Activated CD4-positive, alpha-beta T cell treated with anti-CD3 and anti-CD28 coated beads, Interleukin-10, Interleukin-2, amounts not matched to agents 100 ng/mL and 50 ng/mL, durations not matched to agents 16 hours and 8 hours (primary cell): ENCODE results near the gene FNDC3B.

Experiments
- DNase-seq: peaks from one replicate; pipeline ENCODE4 v3.0.0-alpha.2; 2020

FNDC3B gene

DNA sequence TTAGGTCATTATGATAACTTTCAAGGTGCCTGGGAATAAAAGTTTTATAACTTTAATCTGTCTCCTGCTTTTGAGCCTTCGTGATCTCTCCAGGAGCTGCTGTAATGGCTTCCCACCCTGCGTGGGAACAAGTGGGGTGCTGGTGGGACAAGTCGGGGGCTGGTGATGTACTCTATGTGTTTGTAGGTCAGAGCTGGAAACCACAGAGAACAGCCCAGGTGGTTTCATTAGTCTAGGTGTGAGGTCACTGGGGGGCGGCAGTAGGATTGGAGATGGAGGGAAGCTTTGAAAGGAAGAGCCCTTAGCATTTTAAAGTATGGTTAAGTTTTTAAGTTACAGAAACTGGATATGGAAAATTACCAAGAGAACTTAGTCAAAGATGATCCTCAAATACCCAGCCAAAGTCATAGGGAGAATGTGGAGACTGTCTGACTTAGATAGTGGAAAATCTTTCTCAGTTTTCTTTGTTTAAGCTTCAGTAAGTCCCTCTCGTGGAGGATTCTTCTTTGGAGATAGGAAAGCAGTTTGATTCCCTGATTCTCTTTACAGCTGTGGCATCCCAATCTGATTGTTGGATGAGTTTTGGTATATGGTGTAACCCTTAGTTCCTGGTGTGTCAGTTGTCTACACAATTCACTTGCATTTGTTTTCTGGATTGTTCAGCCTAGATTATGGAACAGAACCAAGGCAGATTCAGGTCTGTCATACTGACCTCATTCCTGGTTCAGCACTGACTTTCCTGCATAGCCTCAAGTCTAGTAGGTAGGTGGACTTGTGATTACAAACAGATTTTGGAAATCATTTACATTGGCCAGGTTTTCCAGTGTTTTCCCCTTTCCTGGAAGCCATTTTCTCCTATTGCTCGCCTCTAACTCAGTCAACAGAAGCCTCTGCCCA, 115.6 kb downstream of the FNDC3B start:
- DNase-seq: no peak

DNA sequence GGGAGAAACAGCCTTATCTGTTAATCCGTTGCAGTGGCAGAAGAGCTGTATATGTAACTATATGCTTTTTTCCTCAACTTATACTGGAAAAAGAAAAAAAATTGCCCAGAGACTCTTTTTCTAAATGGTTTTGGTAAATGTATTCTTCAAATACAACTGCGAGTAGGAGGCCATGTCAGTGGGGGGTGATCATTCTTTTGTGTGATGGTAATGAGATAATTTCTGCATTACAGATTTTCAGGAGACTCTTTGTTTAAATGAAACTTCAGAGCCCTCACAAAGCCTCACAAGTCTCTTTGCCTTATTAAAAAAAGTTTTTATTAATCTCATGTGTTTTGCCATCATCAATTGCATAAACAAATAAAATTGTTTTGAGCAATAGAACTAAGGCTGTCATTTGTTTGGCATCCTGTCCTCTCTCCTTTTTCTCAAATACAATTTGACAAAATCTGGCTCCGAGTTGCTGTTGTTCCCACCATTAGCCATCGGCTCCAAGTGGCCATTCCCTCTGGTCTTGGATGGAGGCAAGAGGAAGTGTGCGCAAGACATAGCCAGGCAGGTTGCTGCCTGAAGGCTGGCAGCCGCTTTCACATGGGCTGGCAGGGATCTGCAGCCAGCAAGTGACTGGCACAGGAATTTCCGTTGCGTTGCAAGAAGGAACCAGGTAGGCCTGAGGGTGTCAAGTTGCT, 116.7 kb downstream of the FNDC3B start:
- no peak for DNase-seq

DNA sequence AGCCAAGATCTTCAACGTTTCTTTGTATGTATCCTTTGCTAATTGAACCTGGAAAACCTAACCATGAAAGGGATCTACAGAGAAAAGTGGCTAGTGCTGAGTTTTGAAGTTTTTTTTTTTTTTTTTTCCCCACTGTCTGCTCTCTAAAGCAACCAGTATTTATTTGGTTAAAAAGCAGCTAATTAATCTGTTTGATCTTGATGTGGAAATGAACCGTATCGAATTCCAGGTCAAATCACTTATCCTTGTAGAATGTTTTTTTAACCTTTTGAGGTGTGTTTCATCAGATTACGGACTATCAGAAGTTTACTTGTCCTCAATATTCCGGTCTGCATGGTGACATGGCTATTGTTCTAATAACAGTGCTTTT, 117.2 kb downstream of the FNDC3B start:
- DNase-seq: no peak

DNA sequence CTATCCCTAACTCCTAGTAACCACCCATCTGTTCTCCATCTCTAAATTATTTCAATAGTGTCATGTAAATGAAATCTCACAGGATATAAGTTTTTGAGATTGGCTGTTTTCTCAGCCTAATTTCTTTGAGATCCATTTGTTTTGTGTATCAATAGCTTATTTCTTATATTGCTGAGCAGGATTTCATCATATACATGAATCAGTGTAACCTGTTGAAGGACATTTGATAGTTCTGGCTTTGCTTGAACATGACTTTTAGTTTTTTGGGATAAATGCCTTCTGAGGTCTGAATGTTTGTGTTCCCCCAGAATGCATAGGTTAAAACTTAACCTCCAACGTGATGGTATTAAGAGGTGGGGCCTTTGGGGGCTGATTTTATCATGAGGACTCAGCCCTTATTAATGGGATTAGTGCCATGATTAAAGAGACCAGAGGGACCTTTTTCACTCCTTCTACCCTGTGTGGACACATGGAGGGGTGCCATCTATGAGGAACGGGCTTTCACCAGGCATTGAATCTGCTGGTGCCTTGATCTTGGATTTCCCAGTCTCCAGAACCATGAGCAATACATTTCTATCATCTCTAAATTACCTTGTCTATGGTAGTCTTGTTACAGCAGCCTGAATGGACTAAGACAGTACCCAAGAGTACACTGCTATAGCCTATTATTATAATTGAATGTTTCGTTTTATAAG, 118.3 kb downstream of the FNDC3B start:
- DNase-seq: no peak

DNA sequence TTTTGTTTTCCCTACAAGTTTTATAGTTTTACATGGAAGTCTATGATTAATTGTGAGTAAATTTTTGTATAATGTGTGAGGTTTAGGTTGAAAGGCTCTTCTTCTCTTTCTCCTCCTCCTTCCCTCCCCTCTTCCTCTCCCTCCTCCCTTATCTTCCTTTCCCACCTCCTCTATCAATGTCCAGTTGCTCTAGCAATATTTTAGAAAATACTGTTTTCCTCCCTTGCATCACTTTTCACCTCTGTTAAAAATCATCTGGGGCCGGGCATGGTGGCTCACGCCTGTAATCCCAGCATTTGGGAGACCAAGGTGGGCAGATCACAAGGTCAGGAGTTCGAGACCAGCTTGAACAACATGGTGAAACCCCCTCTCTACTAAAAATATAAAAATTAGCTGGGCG, 119.4 kb downstream of the FNDC3B start:
- no peak for DNase-seq

DNA sequence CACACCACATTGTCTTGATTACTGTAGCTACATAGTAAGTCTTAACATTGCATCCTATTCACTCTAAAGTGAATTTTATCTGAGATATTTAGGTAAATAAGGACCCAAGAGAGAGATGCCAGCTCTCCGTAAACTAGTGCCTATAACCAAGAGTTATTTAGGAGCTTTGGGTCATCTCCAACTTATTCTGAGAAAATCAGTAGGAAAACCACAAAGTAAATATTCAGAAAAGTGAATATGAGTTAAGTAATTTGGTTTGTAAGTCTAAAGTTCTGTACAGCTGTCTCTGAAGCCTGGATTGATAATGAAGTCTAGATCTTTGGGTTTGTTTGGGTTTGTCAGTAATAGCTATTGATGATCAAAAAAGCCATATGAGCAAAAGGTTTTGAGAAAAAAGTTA, 120.0 kb downstream of the FNDC3B start:
- DNase-seq: no peak

DNA sequence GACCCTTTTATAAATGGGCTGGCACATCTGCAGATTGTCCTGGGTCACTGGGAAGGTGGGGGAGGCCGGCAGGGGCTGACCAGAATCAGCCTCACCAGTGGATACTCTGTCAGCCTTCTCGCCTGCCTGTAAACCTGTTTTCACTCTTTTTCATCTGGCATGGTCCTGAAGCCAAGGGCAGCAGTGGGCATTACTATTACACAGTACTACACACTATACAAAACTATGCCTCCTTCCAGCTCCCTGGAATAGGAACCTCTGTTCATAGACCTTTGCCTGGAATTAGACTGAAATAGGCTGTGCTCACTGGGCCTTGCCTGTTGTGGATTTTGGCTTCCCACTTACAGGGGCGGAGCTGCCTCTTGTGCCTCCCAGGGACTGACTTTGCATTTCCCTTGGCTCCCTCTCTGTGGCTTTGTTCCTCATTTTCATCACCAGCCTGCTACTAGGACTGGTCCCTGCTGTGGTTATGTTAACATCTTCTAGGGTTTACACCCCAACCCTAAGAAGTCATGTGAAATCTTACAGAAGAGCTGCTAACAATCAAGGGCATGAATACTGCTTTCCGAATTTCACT, 120.7 kb downstream of the FNDC3B start:
- DNase-seq: no peak

DNA sequence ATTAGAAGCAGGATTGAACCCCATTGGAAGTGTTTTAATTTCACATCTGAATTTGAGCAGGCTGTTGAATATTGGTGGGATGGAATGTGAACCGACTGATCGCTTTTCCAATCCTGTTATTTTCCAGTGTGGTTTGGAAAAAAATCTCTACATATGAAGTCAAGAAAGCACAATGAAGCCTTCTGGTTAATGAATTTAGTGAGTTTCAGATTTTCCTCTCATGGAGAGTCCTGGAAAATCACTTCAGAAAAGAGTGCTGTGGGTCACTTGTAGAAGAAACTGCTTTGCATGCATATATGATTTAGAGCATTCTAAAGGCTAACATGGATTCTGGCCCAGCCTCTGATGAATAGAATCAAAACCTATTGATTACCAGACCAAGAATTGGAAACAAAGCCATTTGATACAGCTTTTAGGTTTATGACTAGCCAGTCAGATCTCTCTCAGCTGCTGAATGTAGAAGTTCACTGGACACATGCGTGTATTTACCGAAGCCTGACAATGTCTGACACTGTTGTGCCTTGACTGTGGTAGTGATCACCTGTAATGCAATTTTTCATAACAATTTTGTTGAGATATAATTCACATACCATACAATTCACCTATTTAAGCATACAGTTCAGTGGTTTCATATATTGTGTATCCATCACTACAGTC, 121.9 kb downstream of the FNDC3B start:
- DNase-seq: no peak

DNA sequence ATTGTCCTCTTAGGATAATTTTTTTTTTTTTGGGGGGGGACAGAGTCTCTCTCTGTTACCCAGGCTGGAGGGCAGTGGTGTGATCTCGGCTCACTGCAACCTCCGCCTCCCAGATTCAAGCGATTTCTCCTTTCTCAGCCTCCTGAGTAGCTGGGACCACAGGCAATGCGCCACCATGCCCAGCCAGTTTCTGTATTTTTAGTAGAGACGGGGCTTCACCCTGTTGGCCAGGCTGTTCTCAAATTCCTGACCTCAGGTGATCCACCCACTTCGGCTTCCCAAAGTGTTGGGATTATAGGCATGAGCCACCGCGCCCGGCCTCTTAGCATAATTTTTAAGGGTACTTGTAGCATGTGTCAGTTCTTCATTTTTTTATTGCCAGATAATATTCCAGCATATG, 122.6 kb downstream of the FNDC3B start:
- no peak for DNase-seq

DNA sequence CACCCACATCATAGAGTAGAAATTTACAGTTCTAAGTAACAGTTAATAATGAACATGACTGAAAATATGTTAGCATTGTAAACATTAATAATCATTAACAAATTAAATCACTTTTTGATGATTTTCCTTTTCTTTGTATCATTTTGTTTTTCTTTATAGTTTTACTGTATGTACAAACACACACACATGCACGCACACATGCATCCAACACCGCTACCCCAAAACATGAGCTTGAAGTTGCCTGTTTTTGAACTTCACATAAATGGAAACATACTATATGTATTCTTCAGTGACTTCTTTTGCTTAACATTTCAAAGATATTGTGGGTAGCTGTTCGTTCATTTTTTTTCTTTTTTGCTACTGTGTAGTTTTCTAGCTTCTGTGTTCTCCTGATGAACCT, 123.9 kb downstream of the FNDC3B start:
- no peak for DNase-seq

DNA sequence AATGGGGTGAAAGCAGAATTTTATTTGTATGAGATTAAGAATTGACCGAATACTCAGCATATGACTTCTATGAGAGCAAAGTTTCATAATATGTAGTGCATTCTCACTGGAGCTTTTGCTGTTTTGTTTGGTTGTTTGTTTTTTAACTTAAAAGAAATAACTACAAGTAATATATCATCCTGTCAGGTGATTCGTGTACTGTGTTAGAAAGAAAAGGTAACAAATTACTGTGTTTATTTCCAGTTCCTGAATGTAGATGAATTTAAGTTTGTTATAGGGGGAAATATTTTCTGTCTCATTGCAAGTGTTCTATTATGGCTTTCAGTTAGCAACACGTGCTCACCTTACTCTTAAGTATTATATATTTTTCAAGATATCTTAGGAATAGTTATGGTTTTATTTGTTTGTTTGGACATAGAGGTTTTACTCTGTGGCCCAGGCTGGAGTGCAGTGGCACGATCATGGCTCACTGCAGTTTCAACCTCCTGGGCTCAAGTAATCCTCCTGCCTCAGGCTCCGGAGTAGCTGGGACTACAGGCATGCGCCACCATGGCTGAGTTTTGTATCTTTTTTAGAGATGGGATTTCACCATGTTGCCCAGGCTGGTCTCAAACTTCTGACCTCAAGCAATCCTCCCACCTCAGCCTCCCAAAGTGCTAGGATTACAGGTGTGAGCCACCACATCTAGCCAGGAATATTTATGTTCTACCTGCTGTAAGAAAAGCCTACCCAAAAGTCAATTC, 125.4 kb downstream of the FNDC3B start:
- DNase-seq: no peak

DNA sequence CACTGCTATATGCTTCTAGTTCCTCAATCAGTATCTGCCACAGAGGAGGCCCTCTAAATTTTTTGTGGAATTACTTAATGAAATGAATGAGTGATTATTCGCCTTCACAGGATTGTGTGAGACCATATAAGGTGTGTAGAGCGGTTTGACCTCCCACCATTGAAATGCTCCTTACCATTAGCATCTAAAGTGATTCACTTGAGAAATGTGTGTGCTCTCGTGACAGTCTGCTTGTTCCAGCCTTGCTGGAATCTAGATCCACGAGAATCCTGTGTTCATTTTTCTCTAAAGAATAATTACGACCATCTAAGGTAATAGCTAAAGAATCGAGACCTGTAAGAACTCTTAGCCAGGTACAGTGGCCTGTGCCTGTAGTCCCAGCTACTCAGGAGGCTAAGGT, 126.9 kb downstream of the FNDC3B start:
- DNase-seq: no peak

DNA sequence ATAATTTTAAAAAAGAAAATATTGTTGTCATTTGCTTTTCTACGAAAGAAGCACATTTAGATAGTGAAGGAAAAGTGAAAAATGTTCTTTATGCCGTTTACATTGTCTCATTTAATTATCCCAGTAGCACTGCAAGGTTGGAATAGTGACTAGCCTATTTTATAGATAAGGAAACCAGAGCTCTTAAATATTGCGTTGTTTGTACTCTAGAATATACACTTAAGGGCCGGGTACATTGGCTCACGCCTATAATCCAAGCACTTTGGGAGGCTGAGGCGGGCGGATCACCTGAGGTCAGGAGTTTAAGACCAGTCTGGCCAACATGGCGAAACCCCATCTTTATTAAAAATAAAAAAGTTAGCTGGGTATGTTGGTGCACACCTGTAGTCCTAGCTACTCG, 127.5 kb downstream of the FNDC3B start:
- DNase-seq: no peak

DNA sequence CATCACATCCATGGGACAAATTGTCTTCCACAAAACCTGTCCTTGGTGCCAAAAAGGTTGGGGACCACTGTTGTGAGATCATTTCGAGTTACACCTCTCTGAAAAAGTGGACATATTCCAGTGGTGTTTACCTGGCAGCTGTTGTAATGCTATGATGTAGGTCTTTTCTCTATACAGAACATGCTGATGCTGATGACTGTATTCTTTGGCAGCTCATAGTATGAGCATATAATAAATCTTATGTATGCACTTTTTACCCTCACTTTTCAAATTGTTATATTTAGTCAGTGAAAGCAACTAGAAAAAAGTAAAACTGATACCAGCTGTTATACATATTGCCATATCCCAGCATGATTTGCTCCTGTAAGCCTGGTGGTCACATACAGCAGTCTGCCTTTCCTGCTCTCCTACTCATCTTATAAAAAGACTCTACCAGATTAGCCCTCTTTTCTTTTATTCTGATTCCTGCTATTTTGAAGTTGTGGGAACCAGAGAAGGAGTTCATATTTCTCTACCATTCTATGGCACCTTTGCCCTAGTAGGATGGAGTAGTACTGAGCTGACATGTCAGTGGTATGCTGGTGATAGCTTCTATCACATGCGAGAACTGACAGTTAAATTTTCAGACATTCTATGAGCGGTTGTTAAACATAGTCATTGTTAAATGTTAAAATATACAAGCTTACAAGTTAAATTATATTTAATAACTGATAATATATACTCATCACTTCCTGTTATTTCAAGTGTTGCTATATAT, 128.7 kb downstream of the FNDC3B start:
- DNase-seq: no peak

DNA sequence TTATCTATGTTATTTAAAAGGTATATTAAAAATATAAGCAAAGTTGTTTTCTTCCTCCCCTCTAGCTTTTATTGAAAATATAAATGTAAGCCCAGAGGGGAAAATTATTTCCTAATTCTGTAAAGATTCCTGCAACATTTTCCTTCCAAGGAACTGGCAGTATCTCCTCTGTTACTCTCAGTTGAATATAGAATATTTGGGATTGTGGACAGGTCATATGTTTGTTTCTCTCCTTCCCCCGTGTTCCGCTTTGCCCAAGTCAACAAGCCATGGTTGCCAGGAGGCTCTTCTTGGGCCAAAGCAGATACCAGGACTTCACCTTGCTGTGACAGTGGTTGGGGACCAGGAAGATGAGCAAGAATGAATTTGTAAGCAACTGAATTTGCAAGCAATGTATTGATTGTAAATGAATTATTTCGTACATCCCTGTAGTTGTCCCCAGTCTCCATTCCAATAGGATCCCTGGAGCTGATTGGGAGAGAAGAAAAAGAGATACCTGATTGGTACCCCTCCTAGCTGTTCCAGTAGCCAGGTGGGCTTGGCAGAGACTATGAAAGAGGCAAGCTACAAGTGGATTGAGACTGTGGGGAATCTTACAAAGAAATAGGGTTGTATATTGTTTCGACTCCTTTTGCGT, 130.8 kb downstream of the FNDC3B start:
- DNase-seq: no peak

DNA sequence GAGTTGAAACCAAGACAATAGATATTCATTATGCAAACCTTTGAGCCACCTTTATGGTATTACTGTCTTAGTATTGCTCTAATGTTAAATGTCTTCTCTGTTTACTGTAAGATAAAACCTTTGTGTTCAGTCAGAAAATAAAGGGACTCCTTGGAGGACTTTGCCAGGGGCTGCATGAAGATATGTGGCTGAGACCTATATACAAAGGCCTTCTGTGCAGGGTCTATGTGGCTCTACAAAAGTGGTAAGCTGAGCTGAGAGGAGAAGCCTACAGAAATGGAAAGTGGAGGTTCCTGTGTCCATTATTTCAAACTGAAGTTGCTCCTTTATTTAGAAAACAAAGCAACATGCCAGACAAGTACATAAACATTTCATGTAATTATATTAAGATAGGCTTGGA, 131.5 kb downstream of the FNDC3B start:
- DNase-seq: no peak

DNA sequence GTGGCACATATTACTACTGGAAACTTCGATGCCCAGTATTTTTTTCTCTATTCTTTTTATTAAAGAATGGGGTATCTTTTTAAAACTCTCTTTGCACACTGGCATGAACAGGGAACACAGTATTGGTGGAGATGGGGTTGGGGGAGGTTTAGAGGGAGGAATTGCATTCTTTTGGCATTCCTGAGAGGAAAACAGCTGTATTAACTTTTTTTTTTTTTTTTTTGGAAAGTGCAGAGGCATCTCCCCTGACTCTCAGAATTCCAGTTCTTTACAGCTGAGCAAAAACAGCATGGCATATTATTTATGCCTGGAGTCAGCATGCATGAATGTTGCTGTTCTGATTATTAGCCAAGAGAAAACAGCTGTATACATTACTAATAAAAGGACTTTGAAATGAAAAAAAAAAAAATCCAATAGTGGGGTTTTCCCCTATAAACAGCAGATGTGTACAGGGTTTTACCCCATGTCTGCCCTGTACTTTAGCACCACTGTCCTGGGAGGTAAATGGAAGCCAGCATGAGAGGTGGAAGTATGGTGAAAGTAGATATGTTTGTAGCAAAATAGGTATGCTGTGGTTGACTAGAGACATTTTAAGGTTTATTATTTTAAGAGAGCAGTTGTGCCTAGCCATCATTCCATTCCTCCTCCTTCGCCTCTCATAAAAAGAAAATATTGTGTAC, 132.2 kb downstream of the FNDC3B start:
- no peak for DNase-seq

DNA sequence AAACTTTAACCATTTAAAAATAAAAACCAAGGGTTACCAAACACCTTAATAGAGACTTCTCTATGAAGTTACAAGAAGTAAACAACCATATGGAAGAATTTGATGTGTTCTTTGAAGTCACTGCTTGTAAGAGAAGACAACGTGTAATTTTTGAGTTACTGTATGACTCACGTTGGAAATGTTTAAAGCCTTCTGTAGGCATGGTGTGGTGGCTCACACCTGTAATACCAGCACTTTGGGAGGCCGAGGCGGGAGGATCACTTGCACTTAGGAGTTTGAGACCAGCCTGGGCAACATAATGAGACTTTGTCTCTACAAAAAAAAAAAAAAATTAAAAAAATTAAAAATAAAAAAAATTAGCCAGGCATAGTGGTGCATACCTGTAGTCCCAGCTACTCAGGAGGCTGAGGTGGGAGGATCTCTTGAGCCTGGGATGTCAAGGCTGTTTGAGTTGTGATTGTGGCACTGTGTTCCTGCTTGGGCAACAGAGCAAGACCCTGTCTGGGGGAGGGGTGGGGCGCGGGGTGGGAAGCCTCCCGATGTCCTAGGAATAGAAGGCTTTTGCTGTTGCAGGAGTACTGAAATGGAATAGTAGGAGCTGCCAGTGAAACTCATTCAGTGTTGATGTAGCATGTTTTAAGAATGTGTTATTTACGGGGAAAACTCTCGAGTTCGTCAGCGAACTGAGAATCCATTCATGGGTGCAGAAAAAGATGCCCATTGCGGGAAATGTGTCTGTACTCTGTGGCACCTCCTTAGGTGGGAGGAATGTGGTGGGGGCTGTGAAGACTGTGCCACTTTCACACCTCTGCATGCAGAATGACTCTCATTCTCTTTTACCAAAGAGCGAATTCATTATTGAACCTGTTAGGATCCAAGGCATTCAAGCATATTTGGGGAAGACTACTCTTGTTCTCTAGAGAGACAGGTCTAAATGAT, 134.2 kb downstream of the FNDC3B start:
- peak; percentile 28 for DNase-seq
